H1 (cell line): ENCODE results near the gene PFKFB3. TPM values are rescaled to one million over a fixed set of nuclear protein-coding genes. Genes with fewer than 3 reads are reported as not detected.

ENCODE experiments used
- CTCF ChIA-PET: fragments of 300-600 bp; sonication (Branson Sonifier 250); formaldehyde crosslinking; loops from one replicate; lab custom pipeline; 2021; ENCODE audit not compliant: partially characterized antibody; lab: Charles Lee
- POLR2A ChIA-PET: fragments of 300-600 bp; sonication (Branson Sonifier 250); formaldehyde crosslinking; loops from one replicate; lab custom pipeline; 2021; ENCODE audit warnings: inconsistent platforms; ENCODE audit not compliant: partially characterized antibody; lab: Charles Lee
- DNase-seq, 2 experiments: peaks; one replicate each; pipeline versions ENCODE4 v3.0.0 to v3.0.0-alpha.2; 2010 to 2022; ENCODE audit warnings: low spot score in 2 of 2, low read depth in 1 of 2, mixed read lengths in 1 of 2
- FAIRE-seq: peaks from 2 replicates; lab custom pipeline; 2011; peaks lifted over from hg19 to GRCh38; lab: Jason Lieb, UNC
- H2AFZ ChIP-seq: 2 replicates; pipeline ENCODE4 v1.8.1; 2012; ENCODE audit warnings: low read length, inconsistent platforms
- H2AK5ac ChIP-seq: 2 replicates; pipeline ENCODE4 v1.6.1; 2013; ENCODE audit warnings: low read depth, low read length
- H2BK120ac ChIP-seq: replicated peaks from 2 replicates; pipeline ENCODE3; 2013; ENCODE audit warnings: low read depth, low read length, inconsistent platforms
- H2BK12ac ChIP-seq: 2 replicates; pipeline ENCODE4 v1.6.1; 2013; ENCODE audit warnings: low read depth, low read length
- H2BK15ac ChIP-seq: 2 replicates; pipeline ENCODE4 v1.6.1; 2013; ENCODE audit warnings: low read length
- H2BK20ac ChIP-seq: 2 replicates; pipeline ENCODE4 v1.6.1; 2013; ENCODE audit warnings: low read length
- H2BK5ac ChIP-seq: 2 replicates; pipeline ENCODE4 v1.6.1; 2013; ENCODE audit warnings: low read depth, low read length
- H3K14ac ChIP-seq: 2 replicates; pipeline ENCODE4 v1.6.1; 2013; ENCODE audit warnings: inconsistent platforms; ENCODE audit not compliant: insufficient read length
- H3K18ac ChIP-seq: 2 replicates; pipeline ENCODE4 v1.6.1; 2013; ENCODE audit warnings: low read length; ENCODE audit errors: extremely low read depth
- H3K23ac ChIP-seq: 2 replicates; pipeline ENCODE4 v1.6.1; 2013; ENCODE audit warnings: inconsistent platforms; ENCODE audit not compliant: insufficient read length
- H3K23me2 ChIP-seq: 2 replicates; pipeline ENCODE4 v1.6.1; 2013; ENCODE audit warnings: low read depth, low read length
- H3K27ac ChIP-seq: 2 replicates; pipeline ENCODE4 v1.6.1; 2011; ENCODE audit warnings: low read depth, low read length, inconsistent platforms
- H3K27me3 ChIP-seq, 4 experiments: replicated peaks in 1 of 4; 1 replicate in 1 of 4; 2 replicates in 3 of 4; pipeline versions ENCODE4 v1.6.1 to v1.8.1; 2011 to 2013; ENCODE audit warnings: low read length in 3 of 4, mild to moderate bottlenecking in 3 of 4, inconsistent platforms in 2 of 4, mixed read lengths in 2 of 4, moderate library complexity in 1 of 4; ENCODE audit not compliant: control insufficient read depth in 3 of 4, insufficient read depth in 3 of 4; ENCODE audit errors: extremely low read depth in 1 of 4
- H3K36me3 ChIP-seq, 4 experiments: 2 replicates each; pipeline versions ENCODE4 v1.6.1 to v1.8.1; 2011 to 2013; ENCODE audit warnings: mild to moderate bottlenecking in 4 of 4, low read length in 3 of 4, moderate library complexity in 2 of 4, control low read depth in 1 of 4, inconsistent platforms in 1 of 4; ENCODE audit not compliant: insufficient read depth in 4 of 4, control insufficient read depth in 2 of 4
- H3K4ac ChIP-seq: replicated peaks from 2 replicates; pipeline ENCODE3; 2013; ENCODE audit warnings: low read length, low read depth, mixed read lengths, inconsistent platforms; ENCODE audit not compliant: insufficient read length
- H3K4me1 ChIP-seq, 4 experiments: replicated peaks in 1 of 4; 1 replicate in 1 of 4; 2 replicates in 3 of 4; pipeline versions ENCODE4 v1.6.1 to v1.8.1; 2011 to 2013; ENCODE audit warnings: low read length in 3 of 4, inconsistent platforms in 2 of 4, mixed read lengths in 1 of 4; ENCODE audit not compliant: insufficient read depth in 4 of 4, control insufficient read depth in 3 of 4
- H3K4me2 ChIP-seq, 2 experiments: 2 replicates each; pipeline versions ENCODE4 v1.6.1 to v1.8.1; 2011 to 2013; ENCODE audit warnings: low read depth in 2 of 2, low read length in 2 of 2, control low read depth in 1 of 2, inconsistent platforms in 1 of 2, mild to moderate bottlenecking in 1 of 2; ENCODE audit not compliant: insufficient read depth in 1 of 2
- H3K4me3 ChIP-seq, 4 experiments: fragments of 200-600, 300-600 bp in 1 of 4; sonication (generic), shearing (Covaris generic), sonication (Bioruptor Twin) in 1 of 4; 2 replicates each; pipeline versions ENCODE4 v1.5.1 to v1.8.1; 2011 to 2016; ENCODE audit warnings: low read length in 4 of 4, low read depth in 3 of 4, control low read depth in 2 of 4, inconsistent platforms in 2 of 4, mild to moderate bottlenecking in 2 of 4, mixed read lengths in 1 of 4, moderate library complexity in 1 of 4; ENCODE audit not compliant: insufficient read depth in 2 of 4; ENCODE audit errors: extremely low read depth in 1 of 4
- H3K56ac ChIP-seq: replicated peaks from 2 replicates; pipeline ENCODE3; 2013; ENCODE audit warnings: low read depth, mild to moderate bottlenecking, mixed read lengths, low read length, inconsistent platforms; ENCODE audit not compliant: insufficient read length
- H3K79me1 ChIP-seq: 2 replicates; pipeline ENCODE4 v1.6.1; 2013; ENCODE audit warnings: low read depth, low read length, control low read depth
- H3K79me2 ChIP-seq, 2 experiments: 2 replicates each; pipeline versions ENCODE4 v1.6.1 to v1.8.1; 2012 to 2013; ENCODE audit warnings: low read length in 2 of 2, mild to moderate bottlenecking in 2 of 2, inconsistent platforms in 1 of 2; ENCODE audit not compliant: insufficient read depth in 2 of 2, control insufficient read depth in 1 of 2
- H3K9ac ChIP-seq, 4 experiments: replicated peaks in 1 of 4; 1 replicate in 1 of 4; 2 replicates in 3 of 4; pipeline versions ENCODE4 v1.6.1 to v1.8.1; 2011 to 2013; ENCODE audit warnings: low read depth in 3 of 4, low read length in 3 of 4, control low read depth in 2 of 4, mild to moderate bottlenecking in 2 of 4, moderate library complexity in 2 of 4, inconsistent platforms in 1 of 4; ENCODE audit errors: extremely low read depth in 1 of 4
- H3K9me3 ChIP-seq, 2 experiments: 2 replicates each; pipeline versions ENCODE4 v1.6.1 to v1.8.1; 2012 to 2013; ENCODE audit warnings: mild to moderate bottlenecking in 2 of 2, moderate library complexity in 2 of 2, control low read depth in 1 of 2, inconsistent platforms in 1 of 2, low read depth in 1 of 2, low read length in 1 of 2, mixed read lengths in 1 of 2; ENCODE audit not compliant: insufficient read depth in 2 of 2
- H4K20me1 ChIP-seq, 2 experiments: replicated peaks in 1 of 2; 2 replicates each; pipeline versions ENCODE3 to v1.8.1; 2011 to 2013; ENCODE audit warnings: inconsistent platforms in 2 of 2, low read length in 2 of 2, mild to moderate bottlenecking in 1 of 2; ENCODE audit not compliant: insufficient read depth in 2 of 2, control insufficient read depth in 1 of 2
- H4K5ac ChIP-seq: 2 replicates; pipeline ENCODE4 v1.6.1; 2013; ENCODE audit warnings: low read length, low read depth, mixed read lengths, inconsistent platforms; ENCODE audit not compliant: insufficient read length
- H4K8ac ChIP-seq: 2 replicates; pipeline ENCODE4 v1.8.0; 2013; ENCODE audit warnings: mild to moderate bottlenecking, moderate library complexity, low read length, inconsistent platforms; ENCODE audit not compliant: insufficient read depth; ENCODE audit errors: extremely low read depth
- H4K91ac ChIP-seq: replicated peaks from 2 replicates; pipeline ENCODE3; 2013; ENCODE audit warnings: low read length, mixed read lengths, inconsistent platforms; ENCODE audit not compliant: insufficient read length
- CHD1 ChIP-seq: IDR thresholded peaks from 2 replicates; pipeline ENCODE4 v1.6.1; 2012; ENCODE audit warnings: low read depth, low read length, improper control_type of control experiment
- CHD2 ChIP-seq: IDR thresholded peaks from 2 replicates; pipeline ENCODE4 v1.6.1; 2012; ENCODE audit warnings: low read length, improper control_type of control experiment
- FOSL1 ChIP-seq: IDR thresholded peaks from 2 replicates; pipeline ENCODE4 v1.6.1; 2011; ENCODE audit warnings: mild to moderate bottlenecking, low read depth, low read length, moderate library complexity; ENCODE audit not compliant: insufficient read depth
- GABPA ChIP-seq: IDR thresholded peaks from 2 replicates; pipeline ENCODE4 v1.6.1; 2011; ENCODE audit warnings: mild to moderate bottlenecking, low read length, moderate library complexity, borderline replicate concordance; ENCODE audit not compliant: insufficient read depth
- GTF2F1 ChIP-seq: IDR thresholded peaks from 2 replicates; pipeline ENCODE4 v1.6.1; 2012; ENCODE audit warnings: low read depth, low read length, improper control_type of control experiment, borderline replicate concordance
- KDM4A ChIP-seq: IDR thresholded peaks from one replicate; pipeline ENCODE4 v1.7.1; 2012; ENCODE audit warnings: low read depth, mild to moderate bottlenecking, moderate library complexity, low read length, inconsistent platforms; ENCODE audit not compliant: severe bottlenecking
- NANOG ChIP-seq: IDR thresholded peaks from 2 replicates; pipeline ENCODE4 v1.6.1; 2011; ENCODE audit warnings: low read length, low read depth, mild to moderate bottlenecking, inconsistent platforms; ENCODE audit not compliant: insufficient read depth, poor library complexity, severe bottlenecking
- RNF2 ChIP-seq: fragments of 200-900, 300-1000 bp; sonication (generic); IDR thresholded peaks from 2 replicates; pipeline ENCODE4 v1.7.1; 2016; ENCODE audit warnings: borderline replicate concordance, low read depth, mild to moderate bottlenecking, antibody characterized with exemption, low read length; ENCODE audit not compliant: poor library complexity, severe bottlenecking; ENCODE audit errors: missing control alignments
- USF2 ChIP-seq: IDR thresholded peaks from 2 replicates; pipeline ENCODE4 v1.6.1; 2011; ENCODE audit warnings: low read length, improper control_type of control experiment
- WGBS, 2 experiments: shearing (Covaris generic) in 1 of 2; methylation state at CpG; one replicate each; pipeline versions ENCODE4 v1.1.6 to v1.1.7; 2013 to 2015; ENCODE audit warnings: low lambda C conversion rate in 2 of 2, mixed read lengths in 2 of 2, inconsistent platforms in 1 of 2, low coverage in 1 of 2, missing lambda C conversion rate in 1 of 2; ENCODE audit not compliant: insufficient replicate concordance in 2 of 2, insufficient coverage in 1 of 2, insufficient read length in 1 of 2; ENCODE audit errors: extremely low coverage in 1 of 2, missing lambda C conversion rate in 1 of 2; 5-methylcytosine and 5-hydroxymethylcytosine counted together
- polyA plus RNA-seq, 7 experiments: library from polyadenylated mRNA; depleted of rRNA in 3 of 7; stranded (reverse) in 5 of 7; unstranded in 2 of 7; fragments of >200 nt in 5 of 7; fragments of 200-250 nt in 2 of 7; gene quantifications; 1 replicate in 5 of 7; 2 replicates in 1 of 7; 4 replicates in 1 of 7; pipeline versions ENCODE4 v1.2.1 to v1.2.3, GENCODE V29; 2011 to 2013; ENCODE audit warnings: missing spikeins in 2 of 7, mixed read lengths in 2 of 7
- total RNA-seq: library from RNA; stranded (reverse); fragmentation: NEBNext Ultra II Directional; extraction: Animal tissue kit (Norgen Biotek cat#: 25700); gene quantifications from 2 replicates; pipeline ENCODE4 v1.2.1, GENCODE V29; 2021

Gene PFKFB3
- total and polyA plus RNA-seq, 2 of the 8 experiments (the other 6 are each of a cell fraction or from before 2014, with no cell fraction given): 15.6 to 32.0 TPM

- H3K4me2 ChIP-seq: no peak overlapping the region
- peaks cover 34 to 74% (median 57%) of the 10 kb centered on the region in 4 experiments for H3K36me3 ChIP-seq
- H3K4ac ChIP-seq: no peak overlapping the region
- 89% methylated on average over 3 of the region's 3 CpGs; no CpG with 5 or more reads in 1 of the 2 experiments for WGBS, 2 experiments
- TF ChIP-seq FOSL1 (no peak), CHD2 (no peak), USF2 (no peak), GTF2F1 (no peak), CHD1 (no peak), GABPA (no peak), NANOG (no peak), KDM4A (no peak), RNF2 (no peak)
- H4K8ac ChIP-seq: no peak overlapping the region
- H3K14ac ChIP-seq: no peak overlapping the region
- no peak overlapping the region for H2BK5ac ChIP-seq
- no peak overlapping the region for H4K5ac ChIP-seq
- H2BK20ac ChIP-seq: no peak overlapping the region
- no peak overlapping the region for H3K23ac ChIP-seq
- no peak overlapping the region for H3K27ac ChIP-seq
- no peak overlapping the region for H2BK12ac ChIP-seq
- no peak overlapping the region for H2AFZ ChIP-seq
- H3K18ac ChIP-seq: no peak overlapping the region
- H4K20me1 ChIP-seq: peaks cover 7 to 22% of the 10 kb centered on the region in 2 experiments
- ChIA-PET CTCF (interaction anchor here (1.1 to 1.7 kb wide), 5 partner anchors 15 to 184 kb away, joined by 3 to 7 read pairs (median 3); partner anchors contain the start of gene PFKFB3), POLR2A (interaction anchor here (3.1 kb wide), 1 partner anchor 14 kb away, joined by 15 read pairs; the partner anchor contains the start of gene PFKFB3)
- 0 out of 2 replicates have a peak, but pooled peaks cover 2% of the 10 kb centered on the region for H3K23me2 ChIP-seq
- no peak overlapping the region for H3K56ac ChIP-seq
- H3K27me3 ChIP-seq: no peaks in the 10 kb centered on the region
- H2AK5ac ChIP-seq: no peak overlapping the region
- FAIRE-seq (no peak), DNase-seq (no peak)
- no peak overlapping the region for H2BK15ac ChIP-seq
- H3K79me1 ChIP-seq: peaks cover 2% of the 10 kb centered on the region
- no peak overlapping the region for H3K4me3 ChIP-seq
- H4K91ac ChIP-seq: no peak overlapping the region
- H2BK120ac ChIP-seq: no peak overlapping the region
- H3K9ac ChIP-seq: no peak overlapping the region
- H3K9me3 ChIP-seq: no peaks in the 10 kb centered on the region
- no peaks in the 10 kb centered on the region; a peak in 1 of 7 replicates for H3K4me1 ChIP-seq
- peaks cover 0 to 8% of the 10 kb centered on the region in 2 experiments; a peak in 1 of 4 replicates for H3K79me2 ChIP-seq
Observed at GRCh38 chr10:6217611-6218010, 14.9 kb downstream of the PFKFB3 start.
